Left renal cortex interstitium (tissue), 4 donors: ENCODE measurements around the gene PLEKHA8. TPM values are rescaled to one million over a fixed set of nuclear protein-coding genes. Genes with fewer than 3 reads are reported as not detected.

Experiments used
- DNase-seq, 4 donors: peaks; one replicate each; pipeline ENCODE4 v3.0.0-alpha.2; 2013; ENCODE audit warnings: low read depth in 4 of 4, low spot score in 2 of 4, missing footprints in 1 of 4
- polyA plus RNA-seq, 4 donors: library from polyadenylated mRNA; unstranded; fragments of 120-200 nt; gene quantifications; one replicate each; pipeline ENCODE4 v1.2.1, GENCODE V29; 2013; ENCODE audit not compliant: insufficient read length in 4 of 4

Gene PLEKHA8
- 10 to 100 TPM; 15.1 to 20.5 (median 17.7) TPM for polyA plus RNA-seq

GRCh38 chr7:30028216-30028748, at the start of gene PLEKHA8:
Gene PLEKHA8, plus strand, starts transcription at chr7:30028412. Its CDS starts 351 bp downstream, at chr7:30028763.
- peak in 3 of 4 donors; percentile 77 to 86 (median 84) for DNase-seq

- no peak for DNase-seq
Measured at GRCh38 chr7:29980151-29980550, 48.1 kb upstream of the PLEKHA8 start.

- DNase-seq, result no peak
Measured at GRCh38 chr7:29987083-29987482, 41.1 kb upstream of the PLEKHA8 start.

GRCh38 chr7:29987811-29988317, 40.3 kb upstream of the PLEKHA8 start:
- DNase-seq, result peak in 3 of 4 donors; percentile 42 to 49 (median 42)

GRCh38 chr7:29988424-29989256, 39.6 kb upstream of the PLEKHA8 start:
- peak in 3 of 4 donors; percentile 24 to 47 (median 28) for DNase-seq

- peak in 2 of 4 donors; percentile 23 to 32 for DNase-seq
Measured at GRCh38 chr7:29989257-29989995, 38.8 kb upstream of the PLEKHA8 start, which contains the start of gene SCRN1. Gene SCRN1, minus strand, starts transcription at chr7:29989801. Its CDS starts 20,734 bp downstream, at chr7:29969067.

- DNase-seq, result no peak
Measured at GRCh38 chr7:29990931-29991330, 37.3 kb upstream of the PLEKHA8 start.

- no peak for DNase-seq
Measured at GRCh38 chr7:29991937-29992336, 36.3 kb upstream of the PLEKHA8 start.

GRCh38 chr7:29993140-29993539, 35.1 kb upstream of the PLEKHA8 start:
- DNase-seq, result no peak

- no peak for DNase-seq
Measured at GRCh38 chr7:29995652-29996051, 32.6 kb upstream of the PLEKHA8 start.

- no peak for DNase-seq
Measured at GRCh38 chr7:29996321-29996720, 31.9 kb upstream of the PLEKHA8 start.

GRCh38 chr7:29998489-29998888, 29.7 kb upstream of the PLEKHA8 start:
- DNase-seq, result no peak

- DNase-seq, result no peak
Measured at GRCh38 chr7:30001998-30002397, 26.2 kb upstream of the PLEKHA8 start.

GRCh38 chr7:30003098-30003497, 25.1 kb upstream of the PLEKHA8 start:
- DNase-seq, result no peak

GRCh38 chr7:30005464-30005863, 22.7 kb upstream of the PLEKHA8 start:
- no peak for DNase-seq

- DNase-seq, result no peak
Measured at GRCh38 chr7:30010021-30010420, 18.2 kb upstream of the PLEKHA8 start.

- no peak for DNase-seq
Measured at GRCh38 chr7:30012757-30013156, 15.5 kb upstream of the PLEKHA8 start.

GRCh38 chr7:30018451-30018850, 9.8 kb upstream of the PLEKHA8 start:
- DNase-seq, result no peak

- DNase-seq, result no peak
Measured at GRCh38 chr7:30019387-30019786, 8.8 kb upstream of the PLEKHA8 start.

- DNase-seq, result no peak
Measured at GRCh38 chr7:30019960-30020359, 8.3 kb upstream of the PLEKHA8 start.

GRCh38 chr7:30020535-30020934, 7.7 kb upstream of the PLEKHA8 start:
- DNase-seq, result no peak
